ENCODE measurements around the gene PHF24. TPM values are rescaled to one million over a fixed set of nuclear protein-coding genes. Genes with fewer than 3 reads are reported as not detected.

The PHF24 gene
- polyA plus RNA-seq, 3 donors, result 0.04 TPM; not detected in 2

DNA sequence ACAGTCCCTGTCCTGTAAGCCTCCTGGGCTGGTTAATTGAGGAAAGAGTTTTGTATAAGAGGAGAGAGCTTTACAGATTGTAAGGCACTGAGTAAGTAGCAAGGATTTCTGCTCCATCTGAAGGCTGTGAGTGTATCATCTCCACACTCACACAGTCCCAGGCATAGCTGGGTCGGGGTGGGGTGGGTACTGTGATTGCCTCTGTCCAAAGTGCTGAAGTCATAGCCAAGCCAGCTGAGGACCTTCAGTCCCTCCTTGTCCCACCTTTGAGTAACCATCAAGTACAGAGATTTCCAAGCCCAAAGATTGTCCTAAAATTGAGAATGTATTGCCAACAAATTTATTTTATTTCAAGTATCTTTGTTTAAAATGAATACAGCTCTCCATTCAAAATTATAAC is 26.0 kb downstream of the PHF24 start:
- Histone ChIP-seq H3K27ac (ENCODE audit: low read depth in 1 of 2, low read length in 2 of 2) (no peak overlapping the region), H3K4me3 (replicated peaks in 1 of 3; ENCODE audit: low read depth in 2 of 3, low read length in 3 of 3) (no peak overlapping the region), H3K4me1 (ENCODE audit: control insufficient read depth in 1 of 2, insufficient read depth in 2 of 2, low read length in 2 of 2) (peaks cover 84% of the 10 kb centered on the region in 2 donors), H3K36me3 (replicated peaks in 1 of 2; ENCODE audit: control insufficient read depth in 1 of 2, insufficient read depth in 2 of 2, low read length in 2 of 2) (no peaks in the 10 kb centered on the region), H3K9me3 (replicated peaks in 1 of 2; ENCODE audit: control insufficient read depth in 1 of 2, insufficient read depth in 1 of 2, low read length in 2 of 2) (no peaks in the 10 kb centered on the region), H3K4me2 (replicated peaks; ENCODE audit: extremely low read depth, low read length, poor library complexity, severe bottlenecking) (no peak overlapping the region), H3K9ac (ENCODE audit: insufficient read depth, low read length, poor library complexity, severe bottlenecking) (no peak overlapping the region), H3K27me3 (ENCODE audit: control insufficient read depth in 2 of 2, insufficient read depth in 2 of 2, low read length in 2 of 2) (no peaks in the 10 kb centered on the region), H2AFZ (ENCODE audit: insufficient read depth, low read depth, low read length, poor library complexity, severe bottlenecking) (no peak overlapping the region), H4K20me1 (ENCODE audit: insufficient read depth, low read length) (no peaks in the 10 kb centered on the region), H3K79me2 (ENCODE audit: insufficient read depth, low read length) (no peaks in the 10 kb centered on the region)
- TF ChIP-seq, protein P1, sequence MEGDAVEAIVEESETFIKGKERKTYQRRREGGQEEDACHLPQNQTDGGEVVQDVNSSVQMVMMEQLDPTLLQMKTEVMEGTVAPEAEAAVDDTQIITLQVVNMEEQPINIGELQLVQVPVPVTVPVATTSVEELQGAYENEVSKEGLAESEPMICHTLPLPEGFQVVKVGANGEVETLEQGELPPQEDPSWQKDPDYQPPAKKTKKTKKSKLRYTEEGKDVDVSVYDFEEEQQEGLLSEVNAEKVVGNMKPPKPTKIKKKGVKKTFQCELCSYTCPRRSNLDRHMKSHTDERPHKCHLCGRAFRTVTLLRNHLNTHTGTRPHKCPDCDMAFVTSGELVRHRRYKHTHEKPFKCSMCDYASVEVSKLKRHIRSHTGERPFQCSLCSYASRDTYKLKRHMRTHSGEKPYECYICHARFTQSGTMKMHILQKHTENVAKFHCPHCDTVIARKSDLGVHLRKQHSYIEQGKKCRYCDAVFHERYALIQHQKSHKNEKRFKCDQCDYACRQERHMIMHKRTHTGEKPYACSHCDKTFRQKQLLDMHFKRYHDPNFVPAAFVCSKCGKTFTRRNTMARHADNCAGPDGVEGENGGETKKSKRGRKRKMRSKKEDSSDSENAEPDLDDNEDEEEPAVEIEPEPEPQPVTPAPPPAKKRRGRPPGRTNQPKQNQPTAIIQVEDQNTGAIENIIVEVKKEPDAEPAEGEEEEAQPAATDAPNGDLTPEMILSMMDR (IDR thresholded peaks at IDR 0.05), result no peak
- H3K9me3 Mint-ChIP-seq, result peaks cover 0 to 4% (median 0%) of the 10 kb centered on the region in 7 donors
- WGBS (ENCODE audit: insufficient coverage), result no CpG with 5 or more reads among the region's 1 CpG
- no peaks in the 10 kb centered on the region for H3K36me3 Mint-ChIP-seq
- H3K27me3 Mint-ChIP-seq (ENCODE audit: low read depth in 3 of 3), result peaks cover 2 to 14% (median 13%) of the 10 kb centered on the region in 3 donors
- H3K27ac Mint-ChIP-seq, result peak overlapping the region in 4 of 7 donors; percentile 18 to 94 (median 88)
- no peak overlapping the region for H3K4me3 Mint-ChIP-seq
- peak in 1 of 3 donors; percentile 9 for DNase-seq
- H3K4me1 Mint-ChIP-seq, result peaks cover 86% of the 10 kb centered on the region
- intact Hi-C loops (cut with micrococcal nuclease), result loop anchor here (2.0 to 10.0 kb wide), 3 partner anchors 83 to 319 kb away; partner anchors contain the start of genes CCL27 (in 1 of the 2), FANCG (in 1 of the 2) and VCP (in 1 of the 2)

- H3K4me3 ChIP-seq (replicated peaks in 1 of 3; ENCODE audit: low read depth in 2 of 3, low read length in 3 of 3), result no peak overlapping the region
- H3K4me1 Mint-ChIP-seq, result peaks cover 84% of the 10 kb centered on the region
- no peaks in the 10 kb centered on the region for H3K9me3 ChIP-seq (replicated peaks in 1 of 2; ENCODE audit: control insufficient read depth in 1 of 2, insufficient read depth in 1 of 2, low read length in 2 of 2)
- peaks cover 84 to 89% of the 10 kb centered on the region in 2 donors for H3K4me1 ChIP-seq (ENCODE audit: control insufficient read depth in 1 of 2, insufficient read depth in 2 of 2, low read length in 2 of 2)
- intact Hi-C loops (cut with micrococcal nuclease), result loop anchor here (2.0 to 10.0 kb wide), 3 partner anchors 85 to 321 kb away; partner anchors contain the start of genes CCL27 (in 1 of the 2), FANCG (in 1 of the 2) and VCP (in 1 of the 2)
- DNase-seq, result peak; percentile 45 to 67 (median 65)
- peaks cover 2 to 20% (median 19%) of the 10 kb centered on the region in 3 donors for H3K27me3 Mint-ChIP-seq (ENCODE audit: low read depth in 3 of 3)
- H3K27me3 ChIP-seq (ENCODE audit: control insufficient read depth in 2 of 2, insufficient read depth in 2 of 2, low read length in 2 of 2), result peaks cover 0 to 3% of the 10 kb centered on the region in 2 donors
- H3K9ac ChIP-seq (ENCODE audit: insufficient read depth, low read length, poor library complexity, severe bottlenecking), result no peak overlapping the region
- no peak overlapping the region for H2AFZ ChIP-seq (ENCODE audit: insufficient read depth, low read depth, low read length, poor library complexity, severe bottlenecking)
- WGBS (ENCODE audit: insufficient coverage), result 24% methylated on average over 6 of the region's 7 CpGs
- H3K9me3 Mint-ChIP-seq, result peaks cover 0 to 4% (median 0%) of the 10 kb centered on the region in 7 donors
- no peaks in the 10 kb centered on the region for H4K20me1 ChIP-seq (ENCODE audit: insufficient read depth, low read length)
- no peak overlapping the region for H3K4me3 Mint-ChIP-seq
- H3K27ac ChIP-seq (ENCODE audit: low read depth in 1 of 2, low read length in 2 of 2), result no peak overlapping the region
- peak overlapping the region in 6 of 7 donors; percentile 34 to 94 (median 88) for H3K27ac Mint-ChIP-seq
- no peaks in the 10 kb centered on the region for H3K36me3 Mint-ChIP-seq
- TF ChIP-seq, protein P1 (IDR thresholded peaks at IDR 0.05), result peak; percentile 89
- H3K36me3 ChIP-seq (replicated peaks in 1 of 2; ENCODE audit: control insufficient read depth in 1 of 2, insufficient read depth in 2 of 2, low read length in 2 of 2), result no peaks in the 10 kb centered on the region
- no peaks in the 10 kb centered on the region for H3K79me2 ChIP-seq (ENCODE audit: insufficient read depth, low read length)
- no peak overlapping the region for H3K4me2 ChIP-seq (replicated peaks; ENCODE audit: extremely low read depth, low read length, poor library complexity, severe bottlenecking)
Measured at GRCh38 chr9:34985311-34985899, 27.3 kb downstream of the PHF24 start.

Data from CD14-positive monocyte (primary cell).